HCT116 (cell line): ENCODE data around the gene ACKR3.

Source experiments
- CTCF ChIP-seq, 3 experiments: fragments of 200-600 bp in 1 of 3; sonication (generic) in 1 of 3; IDR thresholded peaks in 2 of 3; conservative IDR thresholded peaks in 1 of 3; 2 replicates each; pipeline ENCODE4 v1.5.1; 2012 to 2017; ENCODE audit warnings: low read depth in 2 of 3, low read length in 2 of 3, antibody characterized with exemption in 1 of 3, borderline replicate concordance in 1 of 3, control low read depth in 1 of 3, mild to moderate bottlenecking in 1 of 3, mixed read lengths in 1 of 3, mixed run types in 1 of 3, moderate library complexity in 1 of 3; ENCODE audit not compliant: insufficient read depth in 1 of 3
- POLR2A ChIP-seq: IDR thresholded peaks from 2 replicates; pipeline ENCODE4 v1.7.0; 2011; ENCODE audit warnings: borderline replicate concordance; ENCODE audit not compliant: insufficient read depth, insufficient read length; ENCODE audit errors: extremely low read depth
- RAD21 ChIP-seq: IDR thresholded peaks from 2 replicates; pipeline ENCODE4 v1.6.1; 2012; ENCODE audit warnings: low read depth, mild to moderate bottlenecking
- ZBTB33 ChIP-seq: IDR thresholded peaks from 2 replicates; pipeline ENCODE4 v1.6.1; 2011; ENCODE audit warnings: mild to moderate bottlenecking, low read length, moderate library complexity; ENCODE audit not compliant: insufficient replicate concordance; ENCODE audit errors: extremely low read depth

- TF ChIP-seq CTCF (IDR thresholded peaks at IDR 0.05 in 2 of 3, conservative IDR thresholded peaks at IDR 0.05 in 1 of 3; ENCODE audit: borderline replicate concordance in 1 of 3, insufficient read depth in 1 of 3, low read depth in 2 of 3, low read length in 2 of 3), result no peak
- no peak for TF ChIP-seq POLR2A
- no peak for TF ChIP-seq ZBTB33
- TF ChIP-seq RAD21, result no peak
Measured at GRCh38 chr2:236626391-236627150, 56.9 kb downstream of the ACKR3 start.
